K562 (cell line): ENCODE measurements around the gene CLEC3B. TPM values are rescaled to one million over a fixed set of nuclear protein-coding genes. Genes with fewer than 3 reads are reported as not detected.
A peak's percentile ranks its signal among the peaks of the same experiment; 100 is the strongest.

Experiments
- ATF7 ChIP-seq: fragments of 450-650 bp; IDR thresholded peaks from 2 replicates; pipeline ENCODE4 v1.7.1; 2014; ENCODE audit warnings: mild to moderate bottlenecking, moderate library complexity
- CBX5 ChIP-seq: IDR thresholded peaks from 2 replicates; pipeline ENCODE4 v1.6.1; 2014; ENCODE audit warnings: low read depth, borderline replicate concordance
- E4F1 ChIP-seq: fragments of 250-450 bp; sonication (Bioruptor Pico); IDR thresholded peaks from 2 replicates; pipeline ENCODE4 v1.5.0; 2021; ENCODE audit warnings: mild to moderate bottlenecking, borderline replicate concordance
- MEIS2 ChIP-seq: fragments of 450-650 bp; IDR thresholded peaks from 2 replicates; pipeline ENCODE4 v1.6.1; 2014; ENCODE audit warnings: mild to moderate bottlenecking; ENCODE audit not compliant: partially characterized antibody
- PTRF ChIP-seq: fragments of 450-650 bp; IDR thresholded peaks from 2 replicates; pipeline ENCODE4 v1.6.1; 2016; ENCODE audit warnings: mild to moderate bottlenecking, missing genetic modification characterization, missing compliant biosample characterization
- RBBP5 ChIP-seq: fragments of 200-600 bp; sonication (generic); IDR thresholded peaks from 2 replicates; pipeline ENCODE4 v1.6.1; 2012; ENCODE audit warnings: borderline replicate concordance, mild to moderate bottlenecking, low read length, control low read depth, inconsistent platforms; ENCODE audit not compliant: insufficient read depth, poor library complexity, severe bottlenecking
- SRSF3 ChIP-seq: fragments of 200-400 bp; formaldehyde crosslinking; IDR thresholded peaks from 2 replicates; pipeline ENCODE4 v1.6.1; 2016; ENCODE audit warnings: mild to moderate bottlenecking, low read length, moderate library complexity; ENCODE audit not compliant: insufficient read depth
- TCFL5 ChIP-seq: fragments of 250-450 bp; sonication (Bioruptor Pico); conservative IDR thresholded peaks from 2 replicates; pipeline ENCODE4 v1.6.1; 2021; ENCODE audit warnings: mild to moderate bottlenecking, moderate library complexity, matching md5 sums
- TOE1 ChIP-seq, 2 experiments: fragments of 450-650 bp in 1 of 2; sonication (generic) in 1 of 2; formaldehyde crosslinking in 1 of 2; IDR thresholded peaks; 2 replicates each; pipeline versions ENCODE4 v1.7.1 to v1.8.0; 2016 to 2022; ENCODE audit warnings: borderline replicate concordance in 2 of 2, mild to moderate bottlenecking in 2 of 2, antibody characterized with exemption in 1 of 2, inconsistent platforms in 1 of 2, low read depth in 1 of 2, missing genetic modification reagents in 1 of 2, moderate library complexity in 1 of 2
- ZNF224 ChIP-seq: sonication (generic); formaldehyde crosslinking; IDR thresholded peaks from 2 replicates; pipeline ENCODE4 v1.8.0; 2022; ENCODE audit warnings: mild to moderate bottlenecking, missing genetic modification reagents
- ZNF280B ChIP-seq: fragments of 250-450 bp; sonication (Bioruptor Pico); IDR thresholded peaks from 2 replicates; pipeline ENCODE4 v1.5.1; 2021; ENCODE audit warnings: mild to moderate bottlenecking
- polyA plus RNA-seq, 8 experiments: library from polyadenylated mRNA; depleted of rRNA in 4 of 8; stranded (reverse) in 5 of 8; unstranded in 3 of 8; fragments of >200 nt; fragmentation: Nextera tagmentation in 2 of 8; fragmentation: Illumina TruSeq in 1 of 8; extraction: Ambion mirVana in 2 of 8; extraction: Trizol in 1 of 8; gene quantifications; 2 replicates each; pipeline versions ENCODE4 v1.2.1 to v1.2.3, GENCODE V29; 2011 to 2014; ENCODE audit warnings: inconsistent platforms in 1 of 8, missing spikeins in 1 of 8
- total RNA-seq, 7 experiments: library from RNA; depleted of rRNA in 6 of 7; stranded (reverse); fragments of >200 nt in 6 of 7; fragmentation: Illumina TruSeq in 2 of 7; extraction: Trizol in 2 of 7; gene quantifications; 2 replicates each; pipeline versions ENCODE4 v1.2.1 to v1.2.3, GENCODE V29; 2011 to 2021; ENCODE audit warnings: low replicate concordance in 1 of 7
- TF ChIP-seq, protein P1 (sequence below), 2 experiments: fragments of 450-650 bp in 1 of 2; sonication (generic) in 1 of 2; formaldehyde crosslinking in 1 of 2; IDR thresholded peaks; 2 replicates each; pipeline versions ENCODE4 v1.7.1 to v1.9.0; 2016 to 2022; ENCODE audit warnings: inconsistent platforms in 1 of 2, mild to moderate bottlenecking in 1 of 2, missing genetic modification reagents in 1 of 2

Gene CLEC3B
- total and polyA plus RNA-seq, 9 of the 15 experiments (the other 6 are each of a cell fraction or from before 2014, with no cell fraction given): not detected

GRCh38 chr3:45064512-45065372 lies 38.6 kb downstream of the CLEC3B start (continued):
- TF ChIP-seq, protein P1, sequence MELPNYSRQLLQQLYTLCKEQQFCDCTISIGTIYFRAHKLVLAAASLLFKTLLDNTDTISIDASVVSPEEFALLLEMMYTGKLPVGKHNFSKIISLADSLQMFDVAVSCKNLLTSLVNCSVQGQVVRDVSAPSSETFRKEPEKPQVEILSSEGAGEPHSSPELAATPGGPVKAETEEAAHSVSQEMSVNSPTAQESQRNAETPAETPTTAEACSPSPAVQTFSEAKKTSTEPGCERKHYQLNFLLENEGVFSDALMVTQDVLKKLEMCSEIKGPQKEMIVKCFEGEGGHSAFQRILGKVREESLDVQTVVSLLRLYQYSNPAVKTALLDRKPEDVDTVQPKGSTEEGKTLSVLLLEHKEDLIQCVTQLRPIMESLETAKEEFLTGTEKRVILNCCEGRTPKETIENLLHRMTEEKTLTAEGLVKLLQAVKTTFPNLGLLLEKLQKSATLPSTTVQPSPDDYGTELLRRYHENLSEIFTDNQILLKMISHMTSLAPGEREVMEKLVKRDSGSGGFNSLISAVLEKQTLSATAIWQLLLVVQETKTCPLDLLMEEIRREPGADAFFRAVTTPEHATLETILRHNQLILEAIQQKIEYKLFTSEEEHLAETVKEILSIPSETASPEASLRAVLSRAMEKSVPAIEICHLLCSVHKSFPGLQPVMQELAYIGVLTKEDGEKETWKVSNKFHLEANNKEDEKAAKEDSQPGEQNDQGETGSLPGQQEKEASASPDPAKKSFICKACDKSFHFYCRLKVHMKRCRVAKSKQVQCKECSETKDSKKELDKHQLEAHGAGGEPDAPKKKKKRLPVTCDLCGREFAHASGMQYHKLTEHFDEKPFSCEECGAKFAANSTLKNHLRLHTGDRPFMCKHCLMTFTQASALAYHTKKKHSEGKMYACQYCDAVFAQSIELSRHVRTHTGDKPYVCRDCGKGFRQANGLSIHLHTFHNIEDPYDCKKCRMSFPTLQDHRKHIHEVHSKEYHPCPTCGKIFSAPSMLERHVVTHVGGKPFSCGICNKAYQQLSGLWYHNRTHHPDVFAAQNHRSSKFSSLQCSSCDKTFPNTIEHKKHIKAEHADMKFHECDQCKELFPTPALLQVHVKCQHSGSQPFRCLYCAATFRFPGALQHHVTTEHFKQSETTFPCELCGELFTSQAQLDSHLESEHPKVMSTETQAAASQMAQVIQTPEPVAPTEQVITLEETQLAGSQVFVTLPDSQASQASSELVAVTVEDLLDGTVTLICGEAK (IDR thresholded peaks at IDR 0.05): peak; percentile 76
- TF ChIP-seq, protein P1 (CRISPR knock-in tag; IDR thresholded peaks at IDR 0.05): no peak
- peak; percentile 95 for TF ChIP-seq E4F1 (CRISPR knock-in tag)
- TF ChIP-seq TCFL5: peak; percentile 100
- peak; percentile 100 for TF ChIP-seq PTRF (tag)
- peak; percentile 100 for TF ChIP-seq ZNF280B (CRISPR knock-in tag)
- TF ChIP-seq ATF7: peak; percentile 96
- TF ChIP-seq MEIS2: peak; percentile 84
- TF ChIP-seq RBBP5: peak; percentile 80
- TF ChIP-seq ZNF224 (CRISPR knock-in tag): no peak
- TF ChIP-seq CBX5: no peak
- peak; percentile 84; the same call in 1 of the 2 replicates for TF ChIP-seq TOE1 (IDR thresholded peaks at IDR 0.05; ENCODE audit: borderline replicate concordance)
- TF ChIP-seq TOE1 (CRISPR knock-in tag; IDR thresholded peaks at IDR 0.05; ENCODE audit: borderline replicate concordance, low read depth): no peak
- TF ChIP-seq SRSF3: no peak
